Natural killer cell (primary cell): Measurements from ENCODE around the gene MAPK4. TPM values are rescaled to one million over a fixed set of nuclear protein-coding genes. Genes with fewer than 3 reads are reported as not detected.

Source experiments
- ATAC-seq, 3 donors: fragments of 150-1000 bp in 2 of 3; fragments of 200-7000 bp in 1 of 3; cut with Tn5 transposase; 1 replicate in 1 of 3; 2 replicates in 2 of 3; pipeline ENCODE4 v1.10.0; 2021; ENCODE audit warnings: mild to moderate bottlenecking in 2 of 3, moderate library complexity in 2 of 3
- DNase-seq, 2 donors: peaks; one replicate each; pipeline versions ENCODE4 v3.0.0 to v3.0.0-alpha.2; 2013 to 2021; ENCODE audit warnings: mixed read lengths in 1 of 2
- H3K27ac ChIP-seq: one replicate; pipeline ENCODE4 v1.5.1; 2013; ENCODE audit warnings: mild to moderate bottlenecking, low read length
- H3K27me3 ChIP-seq: one replicate; pipeline ENCODE4 v1.6.1; 2013; ENCODE audit warnings: low read length; ENCODE audit not compliant: control insufficient read depth, insufficient read depth
- H3K36me3 ChIP-seq: one replicate; pipeline ENCODE4 v1.6.1; 2013; ENCODE audit warnings: low read length; ENCODE audit not compliant: control insufficient read depth, insufficient read depth
- H3K4me1 ChIP-seq: one replicate; pipeline ENCODE4 v1.6.1; 2013; ENCODE audit warnings: low read length; ENCODE audit not compliant: control insufficient read depth, insufficient read depth
- H3K4me3 ChIP-seq: one replicate; pipeline ENCODE4 v1.5.1; 2013; ENCODE audit warnings: low read length
- H3K9me3 ChIP-seq: one replicate; pipeline ENCODE4 v1.6.1; 2013; ENCODE audit warnings: low read length; ENCODE audit not compliant: control insufficient read depth, insufficient read depth
- H3K27ac Mint-ChIP-seq, 2 donors: one replicate each; pipeline ENCODE4 v1.8.0; 2022; ENCODE audit warnings: mild to moderate bottlenecking in 2 of 2, mixed read lengths in 2 of 2, moderate library complexity in 1 of 2
- H3K27me3 Mint-ChIP-seq, 2 donors: one replicate each; pipeline ENCODE4 v1.8.0; 2022; ENCODE audit warnings: low read depth in 2 of 2, mixed read lengths in 2 of 2
- H3K36me3 Mint-ChIP-seq: one replicate; pipeline ENCODE4 v1.8.0; 2022; ENCODE audit warnings: mixed read lengths
- H3K4me1 Mint-ChIP-seq, 2 donors: one replicate each; pipeline ENCODE4 v1.8.0; 2022; ENCODE audit warnings: mixed read lengths in 2 of 2
- H3K4me3 Mint-ChIP-seq: one replicate; pipeline ENCODE4 v1.8.0; 2022; ENCODE audit warnings: mild to moderate bottlenecking, moderate library complexity, mixed read lengths
- H3K9me3 Mint-ChIP-seq, 2 donors: one replicate each; pipeline ENCODE4 v1.8.0; 2022; ENCODE audit warnings: mixed read lengths in 2 of 2
- whole genome bisulfite sequencing: methylation state at CpG from one replicate; pipeline ENCODE4 v1.1.7; 2013; ENCODE audit warnings: missing lambda C conversion rate; ENCODE audit not compliant: insufficient coverage; 5-methylcytosine and 5-hydroxymethylcytosine counted together
- intact Hi-C: fragments of 100-400 bp; cut with micrococcal nuclease; formaldehyde crosslinking; loops from one replicate; pipeline ENCODE4 v1.14.2; 2022
- total RNA-seq, 4 donors: library from RNA; stranded (reverse); fragments of 120-200 nt in 1 of 4; gene quantifications; one replicate each; pipeline versions ENCODE4 v1.2.3 to v1.2.4, GENCODE V29; 2013 to 2022
- TF ChIP-seq, protein P1 (sequence below): fragments of 200-600 bp; IDR thresholded peaks from one replicate; pipeline ENCODE4 v1.8.0; 2022; ENCODE audit warnings: antibody characterized with exemption

Gene MAPK4
- total RNA-seq, 3 donors from 2014 or later (not counting 1 experiment from before 2014, with no cell fraction given): not detected

DNA sequence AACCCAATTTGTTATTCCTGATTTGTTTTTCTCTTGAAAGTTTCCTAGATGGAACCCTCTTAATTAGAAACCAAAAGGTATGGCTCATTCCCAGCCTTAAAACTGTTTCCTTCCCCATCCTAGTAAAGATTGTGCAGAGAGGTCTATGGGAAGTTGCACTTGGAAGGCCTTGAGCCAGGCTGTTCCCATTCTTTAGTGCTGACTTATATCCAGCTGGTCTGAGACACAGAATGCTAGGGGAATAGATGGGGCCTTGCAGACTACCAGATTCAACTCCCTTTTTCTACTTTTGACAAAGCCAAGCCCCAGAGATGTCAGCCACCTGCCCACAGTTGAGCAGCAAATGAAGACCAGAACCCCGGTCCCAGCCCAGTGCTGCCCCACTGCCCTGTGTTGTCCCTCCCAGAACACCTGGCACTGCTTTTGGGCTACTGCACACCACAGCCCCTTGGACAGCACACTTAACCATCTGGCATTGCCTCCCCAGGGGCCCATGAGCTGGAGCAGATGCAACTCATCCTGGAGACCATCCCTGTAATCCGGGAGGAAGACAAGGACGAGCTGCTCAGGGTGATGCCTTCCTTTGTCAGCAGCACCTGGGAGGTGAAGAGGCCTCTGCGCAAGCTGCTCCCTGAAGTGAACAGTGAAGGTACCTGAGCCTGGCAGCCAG lies 161.7 kb downstream of the MAPK4 start:
- no peak overlapping the region for H3K27ac ChIP-seq
- no peak overlapping the region for H3K4me3 ChIP-seq
- intact Hi-C loops: no loop called here
- Mint-ChIP-seq H3K36me3 (no peaks in the 10 kb centered on the region), H3K4me3 (no peak overlapping the region), H3K27ac (no peak overlapping the region), H3K4me1 (no peaks in the 10 kb centered on the region), H3K27me3 (peaks cover 0 to 4% of the 10 kb centered on the region in 2 donors), H3K9me3 (no peaks in the 10 kb centered on the region)
- H3K9me3 ChIP-seq: no peaks in the 10 kb centered on the region
- no peaks in the 10 kb centered on the region for H3K4me1 ChIP-seq
- WGBS: 93% methylated on average over 4 of the region's 4 CpGs
- TF ChIP-seq, protein P1, sequence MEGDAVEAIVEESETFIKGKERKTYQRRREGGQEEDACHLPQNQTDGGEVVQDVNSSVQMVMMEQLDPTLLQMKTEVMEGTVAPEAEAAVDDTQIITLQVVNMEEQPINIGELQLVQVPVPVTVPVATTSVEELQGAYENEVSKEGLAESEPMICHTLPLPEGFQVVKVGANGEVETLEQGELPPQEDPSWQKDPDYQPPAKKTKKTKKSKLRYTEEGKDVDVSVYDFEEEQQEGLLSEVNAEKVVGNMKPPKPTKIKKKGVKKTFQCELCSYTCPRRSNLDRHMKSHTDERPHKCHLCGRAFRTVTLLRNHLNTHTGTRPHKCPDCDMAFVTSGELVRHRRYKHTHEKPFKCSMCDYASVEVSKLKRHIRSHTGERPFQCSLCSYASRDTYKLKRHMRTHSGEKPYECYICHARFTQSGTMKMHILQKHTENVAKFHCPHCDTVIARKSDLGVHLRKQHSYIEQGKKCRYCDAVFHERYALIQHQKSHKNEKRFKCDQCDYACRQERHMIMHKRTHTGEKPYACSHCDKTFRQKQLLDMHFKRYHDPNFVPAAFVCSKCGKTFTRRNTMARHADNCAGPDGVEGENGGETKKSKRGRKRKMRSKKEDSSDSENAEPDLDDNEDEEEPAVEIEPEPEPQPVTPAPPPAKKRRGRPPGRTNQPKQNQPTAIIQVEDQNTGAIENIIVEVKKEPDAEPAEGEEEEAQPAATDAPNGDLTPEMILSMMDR: no peak
- H3K27me3 ChIP-seq: no peaks in the 10 kb centered on the region
- ATAC-seq (no peak), DNase-seq (no peak)
- no peaks in the 10 kb centered on the region for H3K36me3 ChIP-seq

DNA sequence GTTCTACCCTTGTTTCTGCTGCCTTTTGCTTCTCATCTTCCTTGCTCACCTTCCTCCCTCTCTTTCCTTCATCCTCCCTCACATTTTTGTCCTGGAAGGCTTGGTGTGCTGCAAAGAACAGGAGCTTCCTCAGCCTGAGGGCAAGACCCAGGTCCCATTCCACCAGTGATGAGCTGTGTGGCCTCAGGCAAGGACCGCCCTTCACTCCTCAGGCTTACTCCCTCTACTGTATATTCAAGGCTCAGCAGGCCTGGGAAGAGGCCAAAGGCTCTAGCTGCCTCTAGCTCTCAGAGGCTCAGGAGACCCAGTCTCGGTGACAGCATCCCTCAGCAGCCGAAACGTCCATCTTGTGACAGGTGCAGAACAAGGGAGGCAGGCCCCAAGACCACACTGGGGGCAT lies 162.4 kb downstream of the MAPK4 start:
- DNase-seq: no peak
- no peaks in the 10 kb centered on the region for H3K9me3 Mint-ChIP-seq
- TF ChIP-seq, protein P1: no peak
- no peaks in the 10 kb centered on the region for H3K4me1 Mint-ChIP-seq
- intact Hi-C loops: no loop called here
- Histone ChIP-seq H3K36me3 (no peaks in the 10 kb centered on the region), H3K27ac (no peak overlapping the region), H3K4me1 (no peaks in the 10 kb centered on the region), H3K9me3 (no peaks in the 10 kb centered on the region), H3K27me3 (no peaks in the 10 kb centered on the region), H3K4me3 (no peak overlapping the region)
- no peak overlapping the region for H3K4me3 Mint-ChIP-seq
- no peak for ATAC-seq
- no peaks in the 10 kb centered on the region for H3K27me3 Mint-ChIP-seq
- H3K36me3 Mint-ChIP-seq: no peaks in the 10 kb centered on the region
- no peak overlapping the region for H3K27ac Mint-ChIP-seq
- WGBS: 89% methylated on average over 4 of the region's 4 CpGs

DNA sequence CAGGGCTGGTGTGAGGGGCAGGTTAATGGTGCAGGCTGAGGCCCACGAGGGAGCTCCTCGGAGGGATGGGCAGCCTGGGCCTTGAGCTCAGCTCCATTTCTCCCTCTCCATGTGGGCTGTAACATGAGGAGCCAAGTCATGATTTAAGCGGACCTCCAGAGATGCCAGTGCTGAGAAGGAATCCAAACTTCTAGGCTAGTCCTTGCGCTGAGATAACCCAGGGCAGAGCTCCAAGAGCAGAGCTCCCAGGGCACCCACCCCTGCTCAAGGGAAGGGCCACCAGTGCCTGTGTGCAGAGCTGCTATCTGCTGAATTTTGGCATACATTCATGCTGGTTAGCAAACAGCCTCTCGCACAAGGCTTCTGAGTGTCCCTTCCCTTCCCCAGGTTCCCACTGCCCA lies 164.9 kb downstream of the MAPK4 start:
- H3K4me3 ChIP-seq: no peak overlapping the region
- H3K9me3 Mint-ChIP-seq: no peaks in the 10 kb centered on the region
- no peaks in the 10 kb centered on the region for H3K9me3 ChIP-seq
- H3K4me1 ChIP-seq: no peaks in the 10 kb centered on the region
- 89% methylated on average over 5 of the region's 5 CpGs for WGBS
- H3K27me3 Mint-ChIP-seq: peaks cover 0 to 5% of the 10 kb centered on the region in 2 donors
- intact Hi-C loops: no loop called here
- TF ChIP-seq, protein P1: no peak
- H3K27ac Mint-ChIP-seq: no peak overlapping the region
- no peak overlapping the region for H3K27ac ChIP-seq
- H3K4me3 Mint-ChIP-seq: no peak overlapping the region
- no peak for DNase-seq
- H3K4me1 Mint-ChIP-seq: no peaks in the 10 kb centered on the region
- no peak for ATAC-seq
- H3K36me3 ChIP-seq: no peaks in the 10 kb centered on the region
- H3K36me3 Mint-ChIP-seq: no peaks in the 10 kb centered on the region
- H3K27me3 ChIP-seq: no peaks in the 10 kb centered on the region
